NCI-H2171 treated with DMSO at 0.1 percent for 48 hours (cell line): Measurements from ENCODE around the gene KIAA0232.

Source experiments
- DNase-seq: peaks from one replicate; lab custom pipeline; 2025; lab: John Stamatoyannopoulos, UW

KIAA0232 gene

GRCh38 chr4:6782147-6782845 lies at the start of gene KIAA0232:
KIAA0232 (plus strand) TSS chr4:6782727; CDS start chr4:6824454, 41,727 bp downstream.
- DNase-seq: peak; percentile 53

GRCh38 chr4:6733358-6734164 lies 49.0 kb upstream of the KIAA0232 start:
- no peak for DNase-seq

GRCh38 chr4:6734165-6734786 lies 48.3 kb upstream of the KIAA0232 start:
- DNase-seq: no peak

GRCh38 chr4:6739920-6740319 lies 42.6 kb upstream of the KIAA0232 start:
- no peak for DNase-seq

GRCh38 chr4:6740347-6740746 lies 42.2 kb upstream of the KIAA0232 start:
- no peak for DNase-seq

- no peak for DNase-seq
These were observed 40.0 kb upstream of the KIAA0232 start for GRCh38 chr4:6742507-6742906.

GRCh38 chr4:6742989-6743388 lies 39.5 kb upstream of the KIAA0232 start:
- DNase-seq: no peak

- no peak for DNase-seq
These were observed 35.7 kb upstream of the KIAA0232 start for GRCh38 chr4:6746721-6747293.

- no peak for DNase-seq
These were observed 35.1 kb upstream of the KIAA0232 start for GRCh38 chr4:6747294-6748051.

- DNase-seq: no peak
These were observed 34.2 kb upstream of the KIAA0232 start for GRCh38 chr4:6748286-6748685.

GRCh38 chr4:6749340-6750171 lies 33.0 kb upstream of the KIAA0232 start:
- DNase-seq: no peak

- no peak for DNase-seq
These were observed 32.0 kb upstream of the KIAA0232 start for GRCh38 chr4:6750286-6751221.

GRCh38 chr4:6751611-6752485 lies 30.7 kb upstream of the KIAA0232 start:
- no peak for DNase-seq

- DNase-seq: no peak
These were observed 30.1 kb upstream of the KIAA0232 start for GRCh38 chr4:6752486-6752829.

GRCh38 chr4:6753103-6753560 lies 29.4 kb upstream of the KIAA0232 start:
- DNase-seq: no peak

GRCh38 chr4:6753891-6754290 lies 28.6 kb upstream of the KIAA0232 start:
- DNase-seq: no peak

GRCh38 chr4:6754481-6755087 lies 27.9 kb upstream of the KIAA0232 start:
- no peak for DNase-seq

GRCh38 chr4:6755088-6755753 lies 27.3 kb upstream of the KIAA0232 start:
- no peak for DNase-seq
